ENCODE data around the gene OTOG.

Gene OTOG

GRCh38 chr11:17522655-17523054 is 24.4 kb upstream of the OTOG start:
- Mint-ChIP-seq H3K27me3 (peaks cover 17% of the 10 kb centered on the region), H3K4me1 (no peaks in the 10 kb centered on the region), H3K27ac (ENCODE audit: low read depth) (no peak overlapping the region), H3K36me3 (ENCODE audit: insufficient read depth) (no peaks in the 10 kb centered on the region), H3K9me3 (no peaks in the 10 kb centered on the region), H3K4me3 (no peak overlapping the region)
- no peak for ATAC-seq (replicated peaks; ENCODE audit: extremely low read depth, poor library complexity, severe bottlenecking)
- no peak for DNase-seq (ENCODE audit: low spot score in 2 of 2)

- Mint-ChIP-seq H3K9me3 (no peaks in the 10 kb centered on the region), H3K4me1 (no peaks in the 10 kb centered on the region), H3K27ac (ENCODE audit: low read depth) (no peak overlapping the region), H3K27me3 (peaks cover 17% of the 10 kb centered on the region), H3K36me3 (ENCODE audit: insufficient read depth) (no peaks in the 10 kb centered on the region), H3K4me3 (no peak overlapping the region)
- ATAC-seq (replicated peaks; ENCODE audit: extremely low read depth, poor library complexity, severe bottlenecking): no peak
- DNase-seq (ENCODE audit: low spot score in 2 of 2): no peak
Measured at GRCh38 chr11:17524221-17524620, 22.8 kb upstream of the OTOG start.

GRCh38 chr11:17525570-17525969 is 21.5 kb upstream of the OTOG start:
- Mint-ChIP-seq H3K9me3 (no peaks in the 10 kb centered on the region), H3K4me1 (no peaks in the 10 kb centered on the region), H3K27ac (ENCODE audit: low read depth) (no peak overlapping the region), H3K36me3 (ENCODE audit: insufficient read depth) (no peaks in the 10 kb centered on the region), H3K4me3 (no peak overlapping the region), H3K27me3 (peaks cover 17% of the 10 kb centered on the region)
- DNase-seq (ENCODE audit: low spot score in 2 of 2): no peak
- ATAC-seq (replicated peaks; ENCODE audit: extremely low read depth, poor library complexity, severe bottlenecking): no peak

- Mint-ChIP-seq H3K9me3 (no peaks in the 10 kb centered on the region), H3K27me3 (peaks cover 9% of the 10 kb centered on the region), H3K4me3 (no peak overlapping the region), H3K27ac (ENCODE audit: low read depth) (no peak overlapping the region), H3K36me3 (ENCODE audit: insufficient read depth) (no peaks in the 10 kb centered on the region), H3K4me1 (no peaks in the 10 kb centered on the region)
- ATAC-seq (replicated peaks; ENCODE audit: extremely low read depth, poor library complexity, severe bottlenecking): no peak
- DNase-seq (ENCODE audit: low spot score in 2 of 2): no peak
Measured at GRCh38 chr11:17526326-17526725, 20.7 kb upstream of the OTOG start.

- Mint-ChIP-seq H3K4me3 (no peak overlapping the region), H3K9me3 (no peaks in the 10 kb centered on the region), H3K27me3 (peaks cover 16% of the 10 kb centered on the region), H3K27ac (ENCODE audit: low read depth) (no peak overlapping the region), H3K36me3 (ENCODE audit: insufficient read depth) (no peaks in the 10 kb centered on the region), H3K4me1 (no peaks in the 10 kb centered on the region)
- DNase-seq (ENCODE audit: low spot score in 2 of 2) (no peak), ATAC-seq (replicated peaks; ENCODE audit: extremely low read depth, poor library complexity, severe bottlenecking) (no peak)
Measured at GRCh38 chr11:17526931-17527627, 20.0 kb upstream of the OTOG start.

- no peak overlapping the region for H3K27ac Mint-ChIP-seq (ENCODE audit: low read depth)
- no peaks in the 10 kb centered on the region for H3K9me3 Mint-ChIP-seq
- no peak overlapping the region for H3K4me3 Mint-ChIP-seq
- DNase-seq (ENCODE audit: low spot score in 2 of 2) (no peak), ATAC-seq (replicated peaks; ENCODE audit: extremely low read depth, poor library complexity, severe bottlenecking) (no peak)
- no peaks in the 10 kb centered on the region for H3K36me3 Mint-ChIP-seq (ENCODE audit: insufficient read depth)
- peaks cover 22% of the 10 kb centered on the region for H3K27me3 Mint-ChIP-seq
- no peaks in the 10 kb centered on the region for H3K4me1 Mint-ChIP-seq
Measured at GRCh38 chr11:17527628-17527995, 19.4 kb upstream of the OTOG start.

- Mint-ChIP-seq H3K4me1 (no peaks in the 10 kb centered on the region), H3K27me3 (peaks cover 26% of the 10 kb centered on the region), H3K27ac (ENCODE audit: low read depth) (no peak overlapping the region), H3K4me3 (no peak overlapping the region), H3K9me3 (no peaks in the 10 kb centered on the region), H3K36me3 (ENCODE audit: insufficient read depth) (no peaks in the 10 kb centered on the region)
- DNase-seq (ENCODE audit: low spot score in 2 of 2) (no peak), ATAC-seq (replicated peaks; ENCODE audit: extremely low read depth, poor library complexity, severe bottlenecking) (no peak)
Measured at GRCh38 chr11:17528181-17528691, 18.8 kb upstream of the OTOG start.

- no peak overlapping the region for H3K27ac Mint-ChIP-seq (ENCODE audit: low read depth)
- no peaks in the 10 kb centered on the region for H3K4me1 Mint-ChIP-seq
- H3K27me3 Mint-ChIP-seq: peaks cover 26% of the 10 kb centered on the region
Measured at GRCh38 chr11:17528906-17529843, 17.9 kb upstream of the OTOG start.

GRCh38 chr11:17529844-17530185 is 17.2 kb upstream of the OTOG start:
- no peak overlapping the region for H3K4me3 Mint-ChIP-seq
- no peak overlapping the region for H3K27ac Mint-ChIP-seq (ENCODE audit: low read depth)
- ATAC-seq (replicated peaks; ENCODE audit: extremely low read depth, poor library complexity, severe bottlenecking) (no peak), DNase-seq (ENCODE audit: low spot score in 2 of 2) (no peak)
- H3K4me1 Mint-ChIP-seq: no peaks in the 10 kb centered on the region
- no peaks in the 10 kb centered on the region for H3K36me3 Mint-ChIP-seq (ENCODE audit: insufficient read depth)
- peaks cover 27% of the 10 kb centered on the region for H3K27me3 Mint-ChIP-seq
- H3K9me3 Mint-ChIP-seq: no peaks in the 10 kb centered on the region

More at GRCh38 chr11:17528906-17529843, 17.9 kb upstream of the OTOG start:
- H3K9me3 Mint-ChIP-seq: no peaks in the 10 kb centered on the region
- H3K4me3 Mint-ChIP-seq: no peak overlapping the region
- ATAC-seq (replicated peaks; ENCODE audit: extremely low read depth, poor library complexity, severe bottlenecking) (no peak), DNase-seq (ENCODE audit: low spot score in 2 of 2) (no peak)
- no peaks in the 10 kb centered on the region for H3K36me3 Mint-ChIP-seq (ENCODE audit: insufficient read depth)

GRCh38 chr11:17531071-17531600 is 15.9 kb upstream of the OTOG start:
- peaks cover 31% of the 10 kb centered on the region for H3K27me3 Mint-ChIP-seq

GRCh38 chr11:17531636-17532113 is 15.4 kb upstream of the OTOG start:
- ATAC-seq (replicated peaks; ENCODE audit: extremely low read depth, poor library complexity, severe bottlenecking): no peak
- peaks cover 26% of the 10 kb centered on the region for H3K27me3 Mint-ChIP-seq
- no peaks in the 10 kb centered on the region for H3K4me1 Mint-ChIP-seq
- no peaks in the 10 kb centered on the region for H3K36me3 Mint-ChIP-seq (ENCODE audit: insufficient read depth)
- no peaks in the 10 kb centered on the region for H3K9me3 Mint-ChIP-seq
- no peak overlapping the region for H3K27ac Mint-ChIP-seq (ENCODE audit: low read depth)
- no peak overlapping the region for H3K4me3 Mint-ChIP-seq
- no peak for DNase-seq (ENCODE audit: low spot score in 2 of 2)

More at GRCh38 chr11:17531071-17531600, 15.9 kb upstream of the OTOG start:
- no peaks in the 10 kb centered on the region for H3K9me3 Mint-ChIP-seq
- no peak for ATAC-seq (replicated peaks; ENCODE audit: extremely low read depth, poor library complexity, severe bottlenecking)
- H3K36me3 Mint-ChIP-seq (ENCODE audit: insufficient read depth): no peaks in the 10 kb centered on the region
- H3K4me3 Mint-ChIP-seq: no peak overlapping the region
- no peak for DNase-seq (ENCODE audit: low spot score in 2 of 2)
- no peaks in the 10 kb centered on the region for H3K4me1 Mint-ChIP-seq
- no peak overlapping the region for H3K27ac Mint-ChIP-seq (ENCODE audit: low read depth)

GRCh38 chr11:17532784-17533183 is 14.3 kb upstream of the OTOG start:
- ATAC-seq (replicated peaks; ENCODE audit: extremely low read depth, poor library complexity, severe bottlenecking) (no peak), DNase-seq (ENCODE audit: low spot score in 2 of 2) (no peak)
- Mint-ChIP-seq H3K4me3 (no peak overlapping the region), H3K4me1 (no peaks in the 10 kb centered on the region), H3K9me3 (no peaks in the 10 kb centered on the region), H3K27me3 (peaks cover 26% of the 10 kb centered on the region), H3K36me3 (ENCODE audit: insufficient read depth) (no peaks in the 10 kb centered on the region), H3K27ac (ENCODE audit: low read depth) (no peak overlapping the region)
